Fibroblast of lung (primary cell): ENCODE results near the gene PRUNE2.

Experiments used
- CTCF ChIP-seq, 2 donors: IDR thresholded peaks in 1 of 2; conservative IDR thresholded peaks in 1 of 2; 1 replicate in 1 of 2; 2 replicates in 1 of 2; pipeline ENCODE4 v1.5.1; 2011 to 2012; ENCODE audit warnings: low read length in 2 of 2, control low read depth in 1 of 2, inconsistent platforms in 1 of 2, low read depth in 1 of 2, mild to moderate bottlenecking in 1 of 2
- EZH2 ChIP-seq: IDR thresholded peaks from 2 replicates; pipeline ENCODE4 v1.5.1; 2012; ENCODE audit warnings: low read length, control low read depth, mild to moderate bottlenecking; ENCODE audit errors: missing control alignments

GRCh38 chr9:76700916-76701315, 205.0 kb downstream of the PRUNE2 start:
- no peak for TF ChIP-seq CTCF (conservative IDR thresholded peaks at IDR 0.05 in 1 of 2, IDR thresholded peaks at IDR 0.05 in 1 of 2; ENCODE audit: low read depth in 1 of 2, low read length in 2 of 2)
- TF ChIP-seq EZH2: no peak
